HG02885 (cell line): Measurements from ENCODE around the gene CHCHD6.

Experiments used
- ATAC-seq: cut with Tn5 transposase; IDR thresholded peaks from one replicate; pipeline ENCODE4 v1.9.1; 2021; ENCODE audit warnings: mild to moderate bottlenecking; ENCODE audit not compliant: unreplicated experiment, poor library complexity

Gene CHCHD6

DNA sequence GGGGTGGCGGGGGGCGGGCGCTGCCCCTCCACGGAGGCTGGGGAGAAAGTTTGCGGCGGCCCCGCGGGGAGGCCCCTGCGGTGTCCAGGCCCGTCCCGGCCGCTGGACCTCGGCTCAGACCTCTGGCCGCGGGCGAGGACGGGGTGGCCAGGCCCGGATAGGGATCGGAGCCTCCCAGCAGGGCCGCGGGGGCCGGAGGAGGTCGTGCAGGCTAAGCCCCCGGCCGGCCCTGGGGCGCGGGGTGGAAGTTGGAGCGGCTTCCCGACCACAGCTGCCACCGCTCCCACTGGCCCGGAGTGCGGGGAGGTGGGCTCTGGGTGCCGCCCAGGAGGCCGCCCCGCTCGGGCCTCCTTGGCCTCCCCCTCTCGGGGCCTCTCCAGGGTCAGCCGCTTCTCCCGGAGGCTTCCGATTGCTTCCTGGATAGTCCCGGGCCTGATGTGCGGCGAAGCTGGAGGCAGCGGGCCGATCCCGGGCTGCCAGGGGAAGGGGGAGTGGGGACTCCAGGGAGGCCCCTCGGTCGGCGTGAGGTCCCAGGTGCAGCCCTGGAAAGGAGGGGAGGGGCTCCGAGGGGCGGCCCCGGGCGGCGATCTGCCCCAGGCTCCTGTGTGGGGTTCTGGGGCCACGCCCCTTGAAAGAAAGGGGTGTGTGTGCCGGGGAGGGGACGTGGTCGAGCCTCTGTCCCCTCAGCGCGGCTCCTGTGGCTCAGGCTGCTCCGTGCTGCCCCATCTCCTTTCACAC, 279.8 kb downstream of the CHCHD6 start:
- ATAC-seq: peak; percentile 0

DNA sequence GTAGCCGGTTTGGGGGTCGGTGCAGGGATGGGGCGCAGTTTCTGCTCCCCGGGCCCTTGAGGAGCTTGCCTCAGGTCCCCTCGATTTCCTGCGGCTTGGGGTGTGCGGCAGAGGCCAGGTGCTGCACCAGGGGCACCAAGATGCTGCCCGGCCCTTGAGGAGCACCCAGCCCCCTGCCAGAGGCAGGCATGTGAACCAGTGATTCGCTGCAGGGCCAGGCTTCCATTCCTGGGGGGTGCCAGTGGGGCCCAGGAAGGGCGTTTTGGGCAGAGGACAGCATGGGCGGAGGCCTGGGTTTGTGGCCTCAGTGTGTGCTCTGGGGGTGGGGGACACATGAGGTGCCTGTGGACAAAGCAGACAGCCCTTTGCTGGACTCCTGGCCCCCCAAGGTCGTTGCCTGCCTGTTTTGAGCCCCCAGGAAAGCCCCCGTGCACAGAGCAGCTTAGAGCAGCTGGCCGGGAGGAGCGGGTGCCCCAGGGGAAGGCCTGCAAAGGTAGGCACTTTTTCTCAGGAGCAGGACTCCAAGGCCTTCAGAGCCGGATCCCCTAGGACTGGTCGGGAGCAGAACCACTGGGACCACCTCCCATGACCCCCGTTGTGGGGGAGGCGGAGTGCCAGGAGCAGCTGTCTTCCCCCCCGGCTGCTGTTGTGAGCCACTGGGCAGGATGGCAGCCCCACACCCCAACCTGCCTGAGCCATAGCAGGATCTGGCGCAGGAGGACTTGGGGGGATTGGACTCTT, 280.5 kb downstream of the CHCHD6 start:
- no peak for ATAC-seq

DNA sequence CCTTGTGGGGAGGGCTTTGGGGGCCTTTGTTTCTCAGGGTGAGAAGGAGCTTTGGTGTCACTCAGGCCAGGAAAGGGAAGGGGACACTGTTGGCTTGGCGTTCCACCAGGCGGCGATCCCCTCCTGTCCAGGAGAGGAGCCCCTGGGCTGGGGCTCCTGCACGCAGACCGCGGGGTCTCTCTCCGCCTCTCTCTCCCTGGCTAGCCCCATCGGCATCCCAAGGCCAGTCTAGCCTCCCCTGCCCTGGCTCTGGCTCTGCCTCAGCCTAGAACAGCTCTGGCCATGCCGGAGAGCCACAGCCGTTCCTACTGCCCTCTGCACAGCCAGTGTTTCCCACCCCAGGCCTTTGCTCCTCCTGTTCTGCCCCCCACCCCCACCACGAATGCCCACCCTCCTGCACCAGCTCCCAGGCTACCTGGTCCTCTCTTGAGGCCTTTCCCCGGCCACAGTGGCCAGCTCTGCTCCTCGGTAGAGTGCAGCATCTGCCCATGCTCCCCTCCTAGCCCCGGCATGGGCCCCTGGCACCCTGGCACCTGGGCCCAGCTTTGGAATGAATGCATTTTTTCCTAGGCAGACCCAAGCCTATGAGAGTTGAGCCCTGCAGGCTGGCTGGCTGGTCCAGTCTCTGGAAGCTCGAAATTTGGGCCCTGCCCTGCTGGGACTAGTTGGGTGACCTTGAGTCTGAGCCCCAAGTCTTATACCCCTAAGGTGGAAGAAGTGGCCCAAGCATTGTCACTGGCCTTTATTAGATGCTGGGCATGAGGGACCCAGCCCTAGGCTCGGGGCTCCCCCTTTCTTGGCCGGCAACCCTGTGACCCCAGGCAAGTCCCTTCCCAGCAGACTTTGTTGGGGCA, 281.3 kb downstream of the CHCHD6 start:
- ATAC-seq: no peak

DNA sequence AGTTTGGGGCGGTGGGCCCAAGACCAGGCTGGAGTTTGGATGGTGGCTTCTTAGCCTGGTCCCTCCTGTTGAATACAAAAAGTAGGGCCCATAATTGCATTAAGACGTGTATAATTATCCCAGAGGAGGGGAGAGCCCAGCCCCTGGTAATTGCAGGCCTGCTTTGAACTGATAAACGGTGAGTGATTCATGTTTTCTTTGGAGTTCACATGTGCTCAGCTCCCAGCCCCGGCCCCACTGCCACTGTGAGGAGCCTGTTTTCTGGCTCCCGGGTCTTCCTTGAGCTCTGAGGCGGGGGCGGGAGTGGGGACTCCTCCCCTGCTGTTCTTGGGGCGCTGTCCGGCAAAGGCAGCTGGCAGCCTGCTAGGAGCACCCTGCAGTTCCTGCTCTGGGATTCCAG, 282.0 kb downstream of the CHCHD6 start:
- no peak for ATAC-seq

DNA sequence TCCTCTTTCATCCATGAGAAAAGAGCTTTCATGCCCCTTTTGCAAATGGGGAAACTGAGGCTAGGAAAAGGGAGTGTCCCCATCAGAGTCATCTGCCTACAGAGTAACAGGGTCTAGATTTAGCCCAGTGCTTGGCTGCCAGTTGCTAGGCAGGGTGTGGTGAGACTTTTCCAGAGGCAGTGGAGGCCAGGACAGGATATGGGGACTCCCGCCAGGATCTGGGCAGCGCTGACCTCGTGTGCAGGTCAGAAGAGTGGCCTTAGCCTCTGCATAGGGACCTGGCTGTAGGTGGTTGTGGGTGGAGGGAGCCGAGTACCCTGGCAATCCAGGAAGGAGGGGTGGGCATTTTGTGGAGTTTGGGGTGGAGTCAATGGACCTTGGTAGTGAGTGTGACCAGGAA, 283.1 kb downstream of the CHCHD6 start:
- no peak for ATAC-seq

DNA sequence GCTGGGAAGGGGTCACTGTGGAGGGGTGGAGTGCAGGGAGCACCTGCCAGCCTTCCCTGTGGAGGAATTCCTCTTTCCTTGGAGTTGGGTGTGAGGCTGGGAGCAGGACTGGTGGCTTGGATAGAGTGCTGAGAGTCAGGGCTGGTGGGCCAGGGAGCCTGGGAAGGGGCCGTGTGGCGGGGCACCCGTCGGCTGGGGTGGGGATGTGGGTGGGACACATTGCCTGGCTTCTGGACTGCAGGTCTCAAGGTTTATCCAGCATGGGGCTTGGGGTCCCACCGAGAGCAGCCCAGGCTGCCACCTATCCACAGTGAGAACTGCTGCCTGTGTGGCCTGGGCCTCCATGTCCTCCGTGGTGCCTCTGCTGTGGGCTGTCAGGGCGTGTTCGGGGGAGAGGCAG, 283.6 kb downstream of the CHCHD6 start:
- no peak for ATAC-seq

DNA sequence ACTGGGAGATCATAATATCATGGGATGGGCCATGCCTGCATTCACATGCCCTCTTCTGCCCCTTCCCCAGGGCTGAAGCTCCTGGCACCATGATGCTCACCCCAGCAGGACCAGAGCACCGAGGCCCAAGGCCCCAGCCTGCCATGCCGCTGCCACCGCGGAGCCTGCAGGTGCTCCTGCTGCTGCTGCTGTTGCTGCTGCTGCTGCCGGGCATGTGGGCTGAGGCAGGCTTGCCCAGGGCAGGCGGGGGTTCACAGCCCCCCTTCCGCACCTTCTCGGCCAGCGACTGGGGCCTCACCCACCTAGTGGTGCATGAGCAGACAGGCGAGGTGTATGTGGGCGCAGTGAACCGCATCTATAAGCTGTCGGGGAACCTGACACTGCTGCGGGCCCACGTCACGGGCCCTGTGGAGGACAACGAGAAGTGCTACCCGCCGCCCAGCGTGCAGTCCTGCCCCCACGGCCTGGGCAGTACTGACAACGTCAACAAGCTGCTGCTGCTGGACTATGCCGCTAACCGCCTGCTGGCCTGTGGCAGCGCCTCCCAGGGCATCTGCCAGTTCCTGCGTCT, 284.5 kb downstream of the CHCHD6 start:
- no peak for ATAC-seq

DNA sequence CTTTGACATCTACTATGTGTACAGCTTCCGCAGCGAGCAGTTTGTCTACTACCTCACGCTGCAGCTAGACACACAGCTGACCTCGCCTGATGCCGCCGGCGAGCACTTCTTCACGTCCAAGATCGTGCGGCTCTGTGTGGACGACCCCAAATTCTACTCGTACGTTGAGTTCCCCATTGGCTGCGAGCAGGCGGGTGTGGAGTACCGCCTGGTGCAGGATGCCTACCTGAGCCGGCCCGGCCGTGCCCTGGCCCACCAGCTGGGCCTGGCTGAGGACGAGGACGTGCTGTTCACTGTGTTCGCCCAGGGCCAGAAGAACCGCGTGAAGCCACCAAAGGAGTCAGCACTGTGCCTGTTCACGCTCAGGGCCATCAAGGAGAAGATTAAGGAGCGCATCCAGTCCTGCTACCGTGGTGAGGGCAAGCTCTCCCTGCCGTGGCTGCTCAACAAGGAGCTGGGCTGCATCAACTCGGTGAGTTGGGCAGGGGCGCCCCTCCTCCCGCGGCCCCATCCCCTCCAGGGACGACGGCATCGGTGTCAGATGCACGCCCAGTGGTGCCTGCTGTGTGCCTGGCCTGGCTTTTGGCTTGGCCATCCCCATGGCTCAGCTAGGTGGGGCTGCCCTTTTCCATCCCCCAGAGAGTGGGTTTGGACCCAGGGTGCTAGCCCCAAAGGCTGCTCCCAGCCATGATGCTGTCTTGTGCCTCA, 285.4 kb downstream of the CHCHD6 start:
- no peak for ATAC-seq

DNA sequence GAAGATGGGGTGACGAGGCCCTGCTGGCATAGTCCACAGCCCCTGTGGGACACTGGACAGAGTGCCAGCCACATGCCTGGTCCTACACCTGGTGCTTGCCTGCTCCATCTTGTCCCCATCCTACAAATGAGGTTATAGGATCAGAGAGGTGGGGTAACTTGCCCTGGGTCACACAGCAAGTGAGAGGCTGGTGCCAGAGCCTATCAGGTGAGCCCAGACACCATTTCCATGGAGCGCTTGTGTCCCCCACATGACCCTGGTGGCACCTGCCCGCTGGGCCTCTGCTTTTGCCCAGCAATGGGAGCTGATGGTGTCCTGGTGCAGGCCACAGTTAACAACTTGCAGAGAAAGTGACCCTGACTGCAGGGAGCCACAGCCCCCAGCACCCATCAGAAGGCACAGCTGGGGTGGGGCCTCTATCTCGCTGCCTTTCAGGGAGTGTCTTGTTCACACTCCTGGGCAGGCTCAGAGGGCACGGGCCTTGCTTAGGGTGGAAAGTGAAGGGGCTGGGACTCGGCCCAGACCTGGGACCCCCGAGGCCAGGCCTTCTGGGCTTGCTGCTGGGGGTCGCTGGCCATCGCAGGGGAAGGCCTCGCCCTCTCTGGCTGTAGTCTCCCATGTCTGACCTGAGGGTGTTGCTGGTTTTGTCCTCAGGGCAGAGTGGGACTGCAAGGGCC, 286.1 kb downstream of the CHCHD6 start:
- no peak for ATAC-seq

DNA sequence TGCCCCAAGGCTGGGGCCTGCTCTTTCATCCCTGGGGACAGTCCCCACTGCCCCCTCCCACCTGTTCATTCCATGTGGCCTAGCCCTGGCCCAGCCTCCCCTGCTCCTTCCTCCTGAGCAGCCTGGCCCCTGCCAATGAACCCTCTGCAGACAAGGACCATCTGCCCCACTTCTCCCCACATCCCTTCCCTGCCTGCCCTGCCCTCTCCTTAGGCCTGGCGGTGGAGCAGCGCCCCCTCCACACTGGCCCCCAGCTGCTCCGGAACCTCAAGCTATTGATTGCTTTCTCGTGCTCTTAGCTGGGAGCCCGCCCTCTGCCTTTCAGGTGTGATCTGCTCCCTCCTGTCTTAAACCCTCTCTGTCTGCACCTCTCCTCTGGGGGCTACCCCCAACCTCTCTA, 286.9 kb downstream of the CHCHD6 start:
- no peak for ATAC-seq

DNA sequence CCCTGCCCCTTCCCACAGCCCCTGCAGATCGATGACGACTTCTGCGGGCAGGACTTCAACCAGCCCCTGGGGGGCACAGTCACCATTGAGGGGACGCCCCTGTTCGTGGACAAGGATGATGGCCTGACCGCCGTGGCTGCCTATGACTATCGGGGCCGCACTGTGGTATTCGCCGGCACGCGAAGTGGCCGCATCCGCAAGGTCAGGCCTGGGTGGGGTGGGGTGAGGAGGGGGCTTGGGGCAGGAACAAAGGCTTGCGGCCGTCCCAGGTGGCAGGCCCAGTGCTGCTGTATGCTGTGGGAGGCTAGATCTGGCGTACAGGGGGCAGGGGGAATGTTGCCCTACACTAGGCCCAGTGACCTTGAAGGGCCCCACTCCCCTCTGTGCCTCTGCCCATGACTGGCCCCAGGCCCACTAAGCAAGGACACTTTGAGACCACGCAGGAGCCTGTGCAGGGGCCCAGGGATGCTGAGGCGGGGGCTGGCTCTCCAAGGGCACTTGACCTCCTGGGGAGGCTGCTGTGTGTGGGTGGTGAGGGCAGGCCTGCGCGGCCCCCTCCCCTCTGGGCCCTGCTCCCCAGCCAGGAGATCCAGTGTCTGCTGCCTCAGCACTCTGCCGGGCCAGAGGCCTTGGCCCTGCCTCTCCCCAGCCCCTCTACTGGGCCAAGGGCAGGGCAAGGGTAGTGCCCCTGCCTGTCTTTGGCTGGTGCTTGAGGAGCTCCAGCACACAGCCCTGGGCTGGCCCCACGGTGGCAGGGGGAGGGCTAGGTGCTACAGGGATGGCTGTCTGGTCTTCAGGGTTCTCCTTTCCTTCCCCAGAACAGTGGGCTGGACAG, 287.5 kb downstream of the CHCHD6 start:
- no peak for ATAC-seq

DNA sequence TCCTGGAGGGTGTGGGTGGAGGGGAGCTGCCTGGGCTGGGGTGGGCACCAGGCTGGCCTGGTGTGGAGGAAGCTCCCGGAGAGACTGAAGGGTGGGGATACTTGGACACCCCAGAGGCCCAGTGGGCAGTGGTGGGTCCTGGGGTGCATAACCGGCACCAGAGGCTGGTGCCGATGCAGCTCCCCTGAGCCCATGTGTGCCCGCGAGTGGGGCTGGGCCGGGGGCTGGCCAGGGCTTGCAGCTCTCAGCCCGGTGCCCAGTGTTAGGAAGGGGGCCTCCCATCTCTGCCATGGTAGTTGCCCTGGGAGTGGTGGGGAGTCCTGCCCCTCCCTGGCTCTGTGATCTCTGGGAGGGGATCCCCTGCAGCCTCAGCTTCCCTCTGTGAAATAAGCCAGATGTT, 288.2 kb downstream of the CHCHD6 start:
- ATAC-seq: no peak

DNA sequence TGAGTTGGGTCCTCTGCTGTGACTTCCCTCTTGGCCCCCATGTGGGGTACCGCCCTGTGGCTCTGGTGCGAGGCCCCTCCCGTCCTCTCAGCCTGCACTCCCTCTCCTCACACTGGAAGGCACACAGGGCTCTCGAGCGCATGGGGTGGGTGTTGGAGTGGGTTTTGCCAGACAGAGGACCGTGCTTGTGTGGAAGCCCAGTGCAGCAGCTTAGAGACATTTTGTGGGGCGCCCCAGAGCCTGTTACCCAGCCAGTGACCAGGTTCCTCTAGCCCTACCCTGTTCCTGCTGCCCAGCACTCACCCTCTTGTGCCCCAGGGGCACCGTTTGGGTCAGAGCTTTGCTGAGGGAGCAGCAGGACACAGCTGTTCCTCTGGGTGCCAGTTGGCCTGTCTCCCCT, 288.7 kb downstream of the CHCHD6 start:
- no peak for ATAC-seq

DNA sequence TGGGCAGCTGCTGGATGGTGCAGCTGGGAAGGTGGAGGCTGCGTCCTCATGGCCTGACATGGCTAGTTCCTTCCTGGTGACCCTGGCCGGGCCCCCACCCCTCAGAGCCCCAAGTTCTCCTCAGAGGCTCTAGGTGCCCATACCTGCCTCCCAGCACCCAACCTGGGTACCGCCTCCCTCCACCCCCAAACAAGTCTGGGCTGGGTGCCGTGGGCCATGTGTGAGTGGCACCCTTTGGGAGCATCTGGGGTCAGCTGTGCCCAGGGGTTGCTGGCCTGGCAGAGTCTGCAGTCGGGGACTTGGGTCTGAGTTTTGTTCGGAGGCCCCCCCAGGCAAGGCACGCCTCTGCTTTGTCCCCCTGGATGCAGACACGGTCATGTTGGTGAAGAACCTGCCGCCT, 289.4 kb downstream of the CHCHD6 start:
- ATAC-seq: no peak

DNA sequence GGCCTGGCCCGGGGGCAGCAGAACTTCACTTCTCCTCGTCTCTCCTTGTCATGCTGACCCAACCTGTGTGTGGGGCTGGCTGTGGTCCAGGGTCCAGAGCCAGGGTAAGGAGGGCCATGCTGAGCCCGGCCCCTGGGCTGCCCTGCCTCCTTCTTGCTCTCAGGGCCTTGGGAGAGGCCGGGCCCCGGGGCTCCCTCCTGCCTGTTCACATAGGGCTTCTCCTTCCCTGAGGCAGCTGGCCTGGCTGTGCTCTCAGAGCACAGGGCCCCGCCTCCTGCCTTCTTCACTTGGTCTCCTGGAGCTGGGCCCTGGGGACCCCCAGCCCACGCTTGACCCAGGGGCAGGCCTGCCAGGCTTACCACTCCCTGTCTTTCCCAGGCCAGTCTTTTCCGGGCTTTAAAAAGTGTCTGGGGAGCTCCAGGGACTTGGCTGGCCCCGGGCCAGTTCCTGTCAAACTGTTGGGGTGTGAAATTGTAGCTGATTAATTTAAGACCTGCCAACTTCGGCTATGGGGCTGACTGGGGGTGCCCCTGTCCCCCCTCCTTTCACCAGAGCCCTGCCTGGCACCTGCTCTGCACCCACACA, 290.7 kb downstream of the CHCHD6 start:
- no peak for ATAC-seq

DNA sequence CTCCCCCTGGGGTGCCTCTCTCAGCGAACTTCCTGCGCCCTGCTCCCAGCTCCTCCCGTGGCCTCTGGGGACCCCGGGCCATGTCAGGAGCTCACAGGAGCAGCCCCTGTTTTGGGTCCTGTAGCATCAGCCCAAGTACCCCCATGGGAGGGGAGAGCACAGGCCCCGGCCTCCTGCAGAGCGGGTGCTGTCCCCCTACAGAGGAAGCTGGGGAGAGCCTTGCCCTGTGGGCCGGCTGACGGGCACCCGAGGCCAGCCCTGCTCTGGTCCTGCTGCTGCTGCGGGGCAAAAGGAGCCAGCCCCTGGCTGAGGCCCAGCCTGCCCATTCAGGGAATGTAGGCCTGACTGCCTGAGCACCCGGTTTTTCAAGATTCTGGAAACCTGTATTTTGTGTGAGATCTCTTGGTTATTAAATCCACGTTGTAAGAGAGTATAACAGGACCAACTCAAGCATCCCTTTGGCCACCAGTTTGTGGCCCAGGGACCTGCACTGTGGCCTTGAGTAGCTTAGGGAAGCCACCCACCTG, 291.3 kb downstream of the CHCHD6 start:
- ATAC-seq: no peak

DNA sequence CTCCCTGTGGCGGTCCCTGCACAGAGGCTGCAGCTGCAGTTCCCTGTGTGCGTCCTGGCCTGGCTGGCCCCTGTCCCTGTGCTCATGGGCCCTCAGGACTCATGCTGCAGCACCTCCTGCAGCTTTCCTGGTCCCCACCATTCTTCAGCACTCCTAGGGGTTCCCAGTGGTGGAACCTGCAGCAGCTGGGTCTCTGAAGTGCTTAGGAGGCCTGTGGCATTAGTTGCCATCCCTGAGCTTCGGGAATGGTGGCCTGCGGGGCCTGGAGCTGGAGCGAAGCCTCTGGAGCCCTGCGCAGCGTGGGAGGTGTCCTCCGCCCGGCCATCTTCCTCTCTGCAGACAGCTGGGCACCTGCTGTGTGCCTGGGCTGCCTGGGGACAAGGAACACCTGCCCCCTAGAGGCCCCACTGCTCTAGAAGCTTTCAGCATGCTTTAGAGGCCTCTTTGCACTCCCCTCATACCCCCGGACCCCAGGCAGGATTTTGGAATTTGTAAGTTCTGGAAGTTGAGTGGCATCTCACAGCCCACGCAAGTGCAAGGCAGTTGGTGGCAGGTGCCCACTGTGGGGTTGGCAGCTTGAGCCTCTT, 292.0 kb downstream of the CHCHD6 start:
- no peak for ATAC-seq

DNA sequence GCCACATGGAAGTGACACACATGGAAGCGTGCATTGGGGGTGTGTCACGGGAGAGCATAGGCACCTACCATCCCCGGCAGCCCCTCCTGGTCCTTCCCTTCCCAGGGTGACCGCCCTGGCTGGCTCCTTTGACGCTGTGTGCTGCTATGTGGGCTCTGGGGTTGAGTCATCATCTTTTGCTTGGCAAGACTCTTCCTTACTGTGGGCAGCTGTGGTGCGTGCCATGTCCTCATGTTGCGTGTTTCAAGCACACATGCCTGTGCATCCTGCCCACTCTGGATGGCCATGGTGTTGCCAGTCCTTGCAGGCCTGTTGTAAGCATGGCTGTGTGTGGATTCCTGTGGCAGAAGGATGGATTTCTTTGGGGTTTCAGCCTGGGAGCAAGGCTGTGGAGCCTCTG, 292.9 kb downstream of the CHCHD6 start:
- no peak for ATAC-seq
